Brain pericyte (primary cell): ENCODE results near the gene KLHL11.

Source experiments
- DNase-seq: peaks from one replicate; pipeline ENCODE4 v3.0.0-alpha.2; 2012; ENCODE audit warnings: low read depth, low spot score

The KLHL11 gene

GRCh38 chr17:41864836-41865595 is at the start of gene KLHL11:
KLHL11 (minus strand) TSS chr17:41865423; CDS start chr17:41865370, 53 bp downstream.
- DNase-seq = peak; percentile 50

GRCh38 chr17:41915020-41915419 is 49.8 kb upstream of the KLHL11 start:
- DNase-seq = no peak

GRCh38 chr17:41914358-41914766 is 49.1 kb upstream of the KLHL11 start:
- DNase-seq = no peak

GRCh38 chr17:41913798-41914197 is 48.6 kb upstream of the KLHL11 start:
- no peak for DNase-seq

GRCh38 chr17:41912925-41913324 is 47.7 kb upstream of the KLHL11 start:
- no peak for DNase-seq

GRCh38 chr17:41910701-41911391 is 45.6 kb upstream of the KLHL11 start:
- DNase-seq = no peak

GRCh38 chr17:41909088-41909487 is 43.9 kb upstream of the KLHL11 start:
- DNase-seq = no peak

GRCh38 chr17:41907633-41908539 is 42.7 kb upstream of the KLHL11 start:
- DNase-seq = no peak

GRCh38 chr17:41907185-41907556 is 41.9 kb upstream of the KLHL11 start:
- DNase-seq = no peak

- no peak for DNase-seq
These were observed 41.4 kb upstream of the KLHL11 start for GRCh38 chr17:41906465-41907184.

GRCh38 chr17:41905172-41905571 is 39.9 kb upstream of the KLHL11 start:
- no peak for DNase-seq

GRCh38 chr17:41904242-41904841 is 39.1 kb upstream of the KLHL11 start:
- DNase-seq = no peak

GRCh38 chr17:41901646-41902045 is 36.4 kb upstream of the KLHL11 start:
- DNase-seq = no peak

GRCh38 chr17:41896726-41897125 is 31.5 kb upstream of the KLHL11 start:
- no peak for DNase-seq

GRCh38 chr17:41895617-41896016 is 30.4 kb upstream of the KLHL11 start:
- no peak for DNase-seq

- peak; percentile 78 for DNase-seq
These were observed 29.6 kb upstream of the KLHL11 start for GRCh38 chr17:41894791-41895331.

GRCh38 chr17:41893384-41893783 is 28.2 kb upstream of the KLHL11 start:
- no peak for DNase-seq

GRCh38 chr17:41892021-41892376 is 26.8 kb upstream of the KLHL11 start:
- DNase-seq = no peak

GRCh38 chr17:41891135-41892020 is 26.2 kb upstream of the KLHL11 start:
- DNase-seq = no peak
